Stimulated activated CD8-positive, alpha-beta memory T cell treated with anti-CD3 and anti-CD28 coated beads, Interleukin-15, amount 100 ng/mL, for 1 hour (primary cell): Measurements from ENCODE around the gene MAP3K15.

Experiments used
- DNase-seq: peaks from one replicate; pipeline ENCODE4 v3.0.0-alpha.2; 2020; ENCODE audit warnings: low read depth

The MAP3K15 gene

DNA sequence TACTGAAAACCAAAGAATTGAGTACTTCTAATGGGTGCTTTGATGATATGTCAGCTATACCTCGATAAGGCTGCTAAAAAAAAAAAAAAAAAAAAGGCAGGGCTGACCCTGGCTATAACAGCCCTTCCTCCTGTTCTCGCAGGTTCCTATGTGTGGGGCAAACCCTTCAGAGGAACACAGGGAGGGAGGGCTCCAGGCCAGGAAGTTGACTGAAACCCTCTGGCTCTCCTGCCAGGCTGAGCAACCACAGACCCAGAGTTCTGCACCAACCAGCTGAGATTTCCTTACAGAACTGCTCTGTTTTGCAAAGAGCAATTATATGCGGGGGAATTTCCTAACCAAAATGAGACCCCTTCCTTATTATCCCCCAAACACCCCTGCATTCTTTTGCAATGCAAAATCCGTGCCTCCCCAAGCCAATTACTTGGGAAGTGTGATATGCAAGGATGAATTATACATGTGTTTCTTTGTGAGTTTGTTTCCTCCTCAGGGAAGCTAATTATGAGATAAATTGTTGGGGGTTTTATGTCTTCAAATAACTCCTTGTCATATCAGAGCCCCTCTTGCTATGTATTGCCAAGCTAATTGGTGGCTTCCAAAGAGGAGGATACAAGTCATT lies 126.0 kb downstream of the MAP3K15 start:
- no peak for DNase-seq

- DNase-seq = no peak
These were observed 126.6 kb downstream of the MAP3K15 start for GRCh38 chrX:19388741-19389140.

GRCh38 chrX:19388064-19388679 lies 127.1 kb downstream of the MAP3K15 start:
- DNase-seq = no peak

DNA sequence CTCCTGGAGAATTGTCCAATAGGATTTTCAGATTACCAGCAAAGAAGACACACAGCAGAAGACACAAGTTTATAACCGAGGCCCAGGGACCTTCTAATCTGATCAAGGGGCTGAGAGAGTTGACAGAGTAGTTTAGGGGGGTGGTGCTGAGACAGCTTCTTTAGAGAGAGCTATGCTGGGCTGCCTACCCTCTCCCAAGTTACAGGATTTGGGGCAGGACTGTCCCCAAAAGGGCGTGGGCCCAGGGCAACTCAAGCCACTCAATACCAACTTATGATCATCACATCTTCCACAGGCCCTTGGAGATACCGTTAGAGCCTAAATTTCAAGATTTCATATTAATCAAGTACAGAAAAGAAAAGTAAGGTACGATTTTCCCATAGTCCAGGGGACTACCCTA lies 128.6 kb downstream of the MAP3K15 start:
- DNase-seq = no peak

DNA sequence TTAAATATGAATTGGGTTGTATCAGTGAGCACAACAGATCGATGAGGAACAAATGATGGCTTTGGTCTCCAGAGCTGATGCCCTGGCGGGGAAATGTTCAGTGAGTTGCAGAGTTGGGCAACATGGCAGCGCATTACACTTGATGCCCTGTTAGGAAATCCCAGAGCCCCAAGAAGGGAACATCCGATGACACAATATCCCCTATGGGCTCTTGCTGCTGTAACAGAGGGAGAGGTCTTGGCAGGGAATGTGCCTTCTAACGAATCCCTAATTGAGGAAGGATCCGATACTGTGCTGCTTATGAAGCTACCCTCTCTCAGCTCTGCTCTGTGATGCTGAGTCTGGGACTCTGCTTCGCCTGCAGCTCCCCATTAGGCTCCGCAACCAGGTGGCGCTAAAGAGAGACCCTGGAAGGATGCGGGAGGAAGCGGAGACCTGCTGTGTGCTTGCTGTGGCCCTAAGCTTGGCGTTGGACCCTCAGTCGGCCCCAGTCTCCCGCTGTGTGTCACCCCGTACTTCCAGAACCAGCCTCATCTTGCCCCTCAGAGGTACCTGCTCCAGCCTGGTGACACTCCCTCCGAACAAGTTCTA lies 132.7 kb downstream of the MAP3K15 start:
- peak; percentile 34 for DNase-seq

- no peak for DNase-seq
These were observed 134.0 kb downstream of the MAP3K15 start for GRCh38 chrX:19381326-19381725.

GRCh38 chrX:19377799-19378198 lies 137.5 kb downstream of the MAP3K15 start:
- DNase-seq = no peak

- no peak for DNase-seq
These were observed 139.8 kb downstream of the MAP3K15 start for GRCh38 chrX:19375546-19375945.

DNA sequence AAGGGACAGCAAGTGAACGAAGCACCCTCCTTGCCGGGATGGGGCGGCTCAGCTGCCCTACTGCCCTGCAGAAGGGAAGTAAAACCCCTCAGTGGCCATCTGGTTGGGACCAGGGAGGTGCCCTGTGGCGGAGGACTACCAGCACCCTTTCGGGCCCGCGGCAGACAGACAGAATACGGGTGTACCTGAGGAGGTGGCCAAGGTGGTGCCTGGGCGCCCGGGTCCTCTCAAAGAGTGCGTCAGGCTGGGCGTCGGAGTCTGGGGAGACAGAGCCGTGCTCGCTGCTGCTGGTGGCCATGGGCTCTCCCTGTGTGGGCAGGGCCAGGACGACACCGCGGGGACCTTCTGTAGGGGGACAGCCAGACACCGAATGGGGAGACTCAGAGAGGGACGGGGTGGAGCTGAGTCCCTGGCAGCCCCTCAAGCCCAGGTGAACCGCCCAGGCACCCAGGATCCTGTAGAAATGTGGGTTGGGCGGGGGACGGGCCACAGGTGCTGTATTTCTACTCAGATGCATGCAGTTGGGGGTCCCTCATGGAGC lies 141.9 kb downstream of the MAP3K15 start:
- no peak for DNase-seq

DNA sequence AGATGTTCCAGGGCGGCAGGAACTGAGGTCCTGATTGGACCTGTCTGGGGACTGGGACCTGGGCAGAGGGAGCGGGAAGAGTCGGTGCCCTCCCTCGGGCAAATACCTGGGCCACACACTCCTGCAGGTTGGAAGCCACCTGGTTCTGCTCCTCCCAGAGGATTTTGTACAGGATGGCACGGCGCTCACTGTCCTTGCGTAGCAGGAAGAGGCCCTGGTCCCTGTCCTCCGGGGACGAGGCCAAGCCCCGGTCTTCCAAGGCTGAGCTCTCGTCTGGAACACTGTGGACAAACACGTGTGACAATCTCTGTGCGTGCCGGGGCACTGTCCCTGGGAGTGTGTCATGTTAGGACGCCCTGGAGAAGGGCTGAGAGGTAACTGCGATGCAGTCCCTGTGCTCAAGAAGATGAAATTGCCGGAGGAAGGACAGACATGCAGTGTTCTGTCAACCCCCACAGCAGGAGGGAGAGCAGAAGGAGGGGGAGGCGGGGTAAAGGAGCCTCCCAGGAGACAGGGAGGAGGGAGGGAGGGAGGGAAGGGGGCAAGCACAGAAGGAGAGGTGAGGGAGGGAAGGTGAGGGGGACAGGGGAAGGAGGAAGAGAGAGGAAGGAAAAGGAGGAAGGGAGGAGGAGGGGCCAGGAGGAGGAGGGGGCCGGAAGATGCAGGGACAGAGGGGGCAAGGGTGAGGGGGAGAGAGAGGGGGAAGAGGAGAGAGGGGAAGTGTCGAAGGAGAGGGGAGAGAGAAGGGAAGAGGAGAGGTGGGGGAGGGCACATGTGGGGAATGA lies 142.6 kb downstream of the MAP3K15 start:
- DNase-seq = no peak

- peak; percentile 34 for DNase-seq
These were observed 143.2 kb downstream of the MAP3K15 start for GRCh38 chrX:19372170-19372546.

DNA sequence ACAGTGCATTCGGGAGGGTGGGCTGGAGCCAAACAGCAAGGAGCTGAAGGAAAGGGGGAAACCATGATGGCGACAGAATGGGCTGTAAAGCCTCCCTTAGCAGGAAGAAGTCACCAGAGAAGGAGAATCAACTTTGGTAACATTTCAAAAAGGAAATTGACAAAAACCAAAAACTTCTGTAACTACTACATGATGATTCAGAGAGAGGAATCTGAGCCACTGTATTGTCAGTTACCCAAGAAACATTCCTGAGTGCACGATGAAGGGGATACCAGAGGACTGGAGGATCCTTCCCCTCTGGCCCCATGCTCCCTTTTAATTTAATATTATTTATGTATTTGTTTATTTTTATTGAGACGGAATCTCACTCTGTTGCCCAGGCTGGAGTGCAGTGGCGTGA lies 145.2 kb downstream of the MAP3K15 start:
- no peak for DNase-seq

GRCh38 chrX:19368576-19368975 lies 146.7 kb downstream of the MAP3K15 start:
- DNase-seq = no peak

DNA sequence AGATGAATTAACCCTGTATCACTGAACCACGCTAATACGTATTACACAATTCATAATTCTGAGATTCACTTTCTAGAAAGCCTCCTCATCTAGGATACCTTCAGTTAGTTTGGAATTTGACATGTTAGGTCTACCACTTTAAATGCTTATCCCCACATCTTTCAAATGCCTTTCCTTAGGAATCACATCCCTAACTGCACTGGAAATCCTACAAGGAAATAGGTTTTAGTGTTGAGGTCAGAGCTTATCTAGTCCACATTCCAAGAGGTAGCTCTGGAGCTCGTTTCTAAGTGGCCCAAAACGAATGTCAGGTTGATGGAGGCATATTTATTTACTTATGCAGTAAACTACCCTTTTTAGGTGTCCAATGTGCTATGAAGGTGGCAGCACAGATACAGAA lies 153.6 kb downstream of the MAP3K15 start:
- no peak for DNase-seq

DNA sequence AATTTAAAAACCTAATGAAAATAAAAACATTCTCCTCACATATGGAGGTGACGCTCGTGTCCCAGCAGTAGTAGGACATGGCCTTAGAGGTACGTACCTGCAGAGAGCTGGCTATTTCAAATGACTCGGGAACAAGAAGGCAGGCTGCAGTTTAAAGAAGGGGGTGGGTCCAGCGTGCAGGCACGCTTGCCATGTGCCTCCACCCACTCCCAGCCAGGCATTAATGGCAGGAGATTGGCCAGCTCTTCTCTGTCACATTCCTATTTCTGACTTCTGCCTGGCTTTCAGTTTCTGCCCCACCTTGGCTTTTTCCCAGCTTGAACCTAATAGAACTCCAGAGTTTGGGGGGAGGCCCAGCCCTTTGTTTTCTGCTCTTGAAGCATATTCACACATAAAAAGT lies 154.4 kb downstream of the MAP3K15 start:
- DNase-seq = no peak

DNA sequence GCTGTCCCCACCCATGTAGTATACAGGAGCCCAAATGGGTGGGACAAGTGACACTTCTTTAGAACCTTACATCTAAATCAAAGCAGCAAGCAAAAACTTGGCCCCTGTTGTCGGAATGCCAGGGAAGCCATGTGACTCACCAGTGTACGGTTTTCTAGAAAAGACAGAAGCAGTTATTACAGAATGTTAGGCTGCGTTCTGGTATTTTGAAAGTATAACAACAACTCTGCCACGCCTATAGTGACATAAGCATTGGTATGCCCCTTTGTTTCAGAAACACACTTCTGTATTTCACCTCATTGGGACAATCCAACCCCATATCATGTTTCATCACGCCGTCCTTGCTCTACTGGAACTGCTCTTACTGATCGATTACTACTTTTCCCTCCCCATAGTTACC lies 156.8 kb downstream of the MAP3K15 start:
- DNase-seq = no peak

DNA sequence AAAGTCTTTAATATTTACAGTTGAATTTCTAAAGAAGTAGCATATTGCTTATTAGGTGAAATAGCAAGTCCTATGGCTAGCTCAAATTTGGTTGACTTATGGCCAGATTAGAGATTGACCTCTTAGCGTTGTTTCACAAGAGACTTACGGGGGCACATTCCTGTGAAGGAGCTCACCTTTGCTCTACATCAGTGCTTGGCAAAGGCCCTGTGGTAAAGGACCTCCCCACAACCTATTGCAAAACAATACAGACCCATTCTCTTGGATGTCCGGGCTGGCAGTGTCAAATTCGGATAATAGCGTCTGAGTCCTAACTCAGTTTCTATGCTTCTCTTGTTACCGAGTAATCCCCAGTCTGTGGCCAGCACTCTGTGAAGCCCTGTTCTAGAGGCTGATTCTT lies 160.7 kb downstream of the MAP3K15 start:
- no peak for DNase-seq

DNA sequence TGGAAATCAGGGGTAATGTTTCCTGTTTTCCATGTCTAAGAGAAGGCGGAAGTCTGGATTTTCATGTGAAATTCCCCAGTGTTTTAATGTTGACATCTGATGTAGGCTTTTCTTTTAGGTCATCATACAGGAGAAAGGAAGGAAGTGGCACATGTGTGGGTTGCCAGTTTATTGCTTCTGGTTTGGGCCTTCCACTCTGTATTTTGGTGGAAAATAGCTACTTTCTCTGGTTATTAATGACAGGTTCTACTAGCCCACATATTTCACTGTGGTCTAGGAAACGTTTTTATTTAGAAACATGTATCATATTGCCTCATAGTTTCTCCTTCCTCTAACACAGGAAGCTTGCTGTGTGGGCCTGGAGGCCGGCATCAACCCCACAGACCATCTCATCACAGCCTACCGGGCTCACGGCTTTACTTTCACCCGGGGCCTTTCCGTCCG lies 164.3 kb downstream of the MAP3K15 start:
- DNase-seq = no peak

GRCh38 chrX:19349264-19349663 lies 166.0 kb downstream of the MAP3K15 start:
- no peak for DNase-seq

DNA sequence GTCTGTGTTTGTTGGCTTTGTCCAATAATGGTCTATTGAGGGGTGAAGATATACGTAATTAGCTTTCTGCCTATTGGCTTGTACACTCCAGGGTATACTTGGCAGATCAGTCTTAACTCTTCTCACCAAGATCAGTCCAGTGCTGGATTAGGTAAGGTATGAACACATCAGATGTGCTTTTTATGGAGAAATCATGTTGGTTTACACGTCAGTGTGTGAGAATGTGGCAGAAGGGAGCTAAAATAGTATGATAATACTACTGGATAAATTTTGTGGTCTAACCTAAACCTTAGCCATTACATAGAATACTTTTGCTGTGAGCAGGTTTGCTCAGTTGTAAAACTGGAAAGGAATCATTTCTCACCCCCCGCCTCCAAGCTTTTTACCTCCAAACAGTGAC lies 167.4 kb downstream of the MAP3K15 start:
- no peak for DNase-seq

DNA sequence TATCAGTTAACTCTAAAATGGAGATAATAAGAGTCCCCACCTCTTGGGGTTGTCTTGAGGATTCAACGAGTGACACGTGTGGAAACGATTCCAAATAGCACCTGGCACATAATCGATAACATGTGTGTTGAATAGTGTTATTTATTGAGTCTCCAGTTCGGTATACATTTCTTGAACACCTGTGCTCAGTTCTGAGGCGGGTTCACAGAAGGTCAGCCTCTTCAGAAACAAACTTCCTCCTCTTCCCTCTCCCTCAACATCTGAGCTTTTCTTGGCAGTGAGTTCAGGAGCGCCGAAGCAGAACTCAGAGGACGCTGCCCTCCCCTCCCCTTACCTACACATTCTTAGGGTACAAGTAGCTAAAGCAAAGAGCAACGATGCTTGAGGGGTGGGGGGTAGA lies 170.6 kb downstream of the MAP3K15 start:
- no peak for DNase-seq

GRCh38 chrX:19343535-19344408 lies 171.5 kb downstream of the MAP3K15 start, which contains the start of gene PDHA1:
Gene PDHA1 (plus strand): TSS chrX:19343927. CDS start chrX:19344038, 111 bp downstream.
- peak; percentile 80 for DNase-seq
